HG03432 (cell line): Measurements from ENCODE around the gene MARCHF4.

Experiments used
- ATAC-seq: cut with Tn5 transposase; IDR thresholded peaks from one replicate; pipeline ENCODE4 v1.9.1; 2021; ENCODE audit warnings: mild to moderate bottlenecking, moderate library complexity; ENCODE audit not compliant: unreplicated experiment

MARCHF4 gene, protein sequence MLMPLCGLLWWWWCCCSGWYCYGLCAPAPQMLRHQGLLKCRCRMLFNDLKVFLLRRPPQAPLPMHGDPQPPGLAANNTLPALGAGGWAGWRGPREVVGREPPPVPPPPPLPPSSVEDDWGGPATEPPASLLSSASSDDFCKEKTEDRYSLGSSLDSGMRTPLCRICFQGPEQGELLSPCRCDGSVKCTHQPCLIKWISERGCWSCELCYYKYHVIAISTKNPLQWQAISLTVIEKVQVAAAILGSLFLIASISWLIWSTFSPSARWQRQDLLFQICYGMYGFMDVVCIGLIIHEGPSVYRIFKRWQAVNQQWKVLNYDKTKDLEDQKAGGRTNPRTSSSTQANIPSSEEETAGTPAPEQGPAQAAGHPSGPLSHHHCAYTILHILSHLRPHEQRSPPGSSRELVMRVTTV

DNA sequence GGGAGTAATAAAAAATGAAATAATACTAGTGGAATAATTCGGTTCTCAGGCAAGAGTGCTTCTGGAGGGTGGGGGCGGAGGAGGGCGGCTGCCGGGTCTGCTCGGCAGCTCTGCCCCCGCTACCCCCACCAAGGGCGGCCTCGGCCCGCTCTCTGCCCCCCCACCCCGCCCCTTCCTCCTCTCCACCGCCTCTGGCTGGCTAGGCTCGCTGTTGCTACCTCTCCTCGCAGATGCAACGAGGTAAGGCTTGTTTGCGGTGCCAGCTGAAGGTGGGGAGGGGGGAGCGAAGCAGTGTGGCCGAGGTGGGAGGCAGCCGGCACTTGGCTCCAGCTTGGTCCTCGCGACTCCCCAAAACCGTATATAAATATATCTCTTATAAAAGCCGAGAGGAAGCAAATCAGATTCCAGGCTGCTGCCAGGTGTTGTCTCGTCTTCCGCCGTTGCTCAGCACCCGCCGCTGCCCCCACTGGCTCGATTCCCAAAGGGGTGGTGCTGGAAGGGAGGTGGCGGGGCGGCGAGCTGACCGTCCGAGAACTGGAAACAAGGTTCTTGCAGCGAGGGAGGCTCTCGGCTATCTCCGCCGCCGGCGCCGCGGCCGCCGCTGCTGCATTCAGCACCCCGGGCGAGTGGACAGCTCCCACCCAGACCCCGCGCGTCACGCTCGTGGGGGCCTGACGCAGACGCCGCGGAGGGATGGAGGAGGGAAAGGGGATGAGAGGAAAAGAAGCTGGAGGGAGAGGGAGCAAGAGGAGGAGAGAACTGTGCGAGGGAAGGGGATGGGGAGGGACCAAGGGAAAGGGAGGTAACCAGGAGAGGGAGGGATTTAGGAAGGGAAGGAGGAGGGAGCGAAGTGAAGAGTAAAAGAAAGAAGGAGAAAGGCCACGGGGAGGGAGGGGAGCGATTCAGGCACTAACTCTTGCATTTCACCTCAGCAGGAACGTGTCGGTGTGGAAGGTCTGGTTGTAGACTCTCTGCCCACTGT, at the start of gene MARCHF4:
MARCHF4 (minus strand) TSS at position 763 of the 982 bp plus-strand sequence. CDS start 2,223 bp downstream, outside the sequence.
- no peak for ATAC-seq

DNA sequence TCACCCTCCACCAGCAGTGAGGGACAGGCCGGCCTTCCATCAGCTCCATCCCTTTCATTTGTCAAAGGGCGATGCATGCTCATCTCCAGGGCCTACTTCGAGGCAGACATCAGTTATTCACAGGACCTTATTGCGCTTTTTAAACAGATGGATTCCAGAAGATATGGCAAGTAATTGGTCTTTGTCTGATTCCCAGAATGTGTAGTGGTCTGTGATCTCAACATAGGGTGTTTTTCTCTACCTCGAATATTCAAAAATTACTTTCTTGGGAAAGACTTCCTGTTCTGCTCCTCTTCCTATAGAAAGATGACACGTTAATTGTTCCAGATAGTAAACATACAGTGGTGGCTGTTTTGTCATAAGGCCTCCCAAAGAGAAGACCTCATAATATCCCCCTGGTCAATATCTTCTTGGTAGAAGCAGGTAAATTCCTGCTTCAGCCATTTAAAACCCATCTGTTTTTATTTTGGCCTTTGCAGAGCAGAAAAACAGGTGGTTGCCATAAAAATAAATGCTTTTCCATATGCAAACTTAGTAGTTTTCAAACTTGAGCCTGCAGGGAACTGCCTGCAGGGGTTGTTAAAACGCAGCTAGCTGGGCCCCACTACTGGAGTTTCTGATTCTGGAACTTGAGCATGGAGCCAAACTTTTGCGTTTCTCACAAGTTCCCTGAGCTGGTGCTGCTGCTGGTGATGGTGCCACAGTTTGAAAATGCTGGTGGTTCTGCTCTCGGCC, 48.3 kb upstream of the MARCHF4 start:
- no peak for ATAC-seq

DNA sequence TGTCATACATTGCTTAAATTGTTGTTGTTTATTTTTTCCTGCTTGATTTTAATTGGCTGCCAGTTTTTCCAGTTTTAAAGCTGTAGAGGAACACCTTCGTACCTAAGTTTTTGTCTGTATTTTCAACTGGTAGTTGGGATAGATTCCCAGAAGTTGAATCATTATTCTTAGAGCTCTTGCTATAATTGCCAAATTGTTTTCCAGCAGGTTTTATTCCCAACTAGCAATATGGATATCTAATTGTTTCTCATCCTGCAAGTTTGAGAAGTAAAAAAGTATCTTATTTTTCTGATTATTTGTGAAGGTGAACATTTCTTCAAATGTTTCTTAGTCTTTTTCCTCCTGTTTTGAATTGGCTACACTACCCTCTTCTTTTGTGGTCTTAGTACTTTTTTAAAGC, 46.7 kb upstream of the MARCHF4 start:
- no peak for ATAC-seq

DNA sequence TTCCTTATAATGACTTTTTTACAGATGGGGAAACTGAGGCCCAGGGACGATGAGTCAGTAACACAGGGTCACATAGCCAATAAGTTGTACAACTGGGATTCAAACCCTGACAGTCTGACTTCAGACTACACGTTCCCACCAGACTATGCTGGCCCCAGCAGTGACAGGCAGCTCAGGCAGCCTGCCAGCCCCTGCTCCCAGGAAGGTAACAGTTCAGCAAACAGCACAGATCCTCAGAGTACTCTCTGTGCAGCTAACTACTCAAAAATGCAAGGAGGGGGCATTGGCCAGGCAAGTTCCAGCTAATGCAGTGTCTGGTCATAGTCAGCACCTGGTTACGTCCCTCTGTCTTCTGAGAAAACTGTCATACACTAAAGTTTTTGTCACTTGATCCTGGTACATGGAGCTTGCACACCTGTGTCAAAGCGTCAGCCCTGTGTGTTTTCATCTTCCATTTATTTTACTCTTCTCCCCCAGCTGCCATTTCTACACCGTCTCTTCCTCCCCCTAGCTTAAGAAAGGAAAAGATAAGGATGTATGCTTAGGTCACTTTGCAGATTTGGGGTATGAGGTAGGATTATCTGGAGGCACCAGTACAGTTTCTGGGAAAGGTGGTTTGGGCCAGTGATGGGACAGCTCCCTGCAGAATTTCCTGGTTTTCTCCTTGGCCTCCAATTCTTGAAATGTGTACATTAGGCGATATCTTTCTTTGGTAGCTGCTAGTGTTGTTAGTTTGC, 44.5 kb upstream of the MARCHF4 start:
- no peak for ATAC-seq

DNA sequence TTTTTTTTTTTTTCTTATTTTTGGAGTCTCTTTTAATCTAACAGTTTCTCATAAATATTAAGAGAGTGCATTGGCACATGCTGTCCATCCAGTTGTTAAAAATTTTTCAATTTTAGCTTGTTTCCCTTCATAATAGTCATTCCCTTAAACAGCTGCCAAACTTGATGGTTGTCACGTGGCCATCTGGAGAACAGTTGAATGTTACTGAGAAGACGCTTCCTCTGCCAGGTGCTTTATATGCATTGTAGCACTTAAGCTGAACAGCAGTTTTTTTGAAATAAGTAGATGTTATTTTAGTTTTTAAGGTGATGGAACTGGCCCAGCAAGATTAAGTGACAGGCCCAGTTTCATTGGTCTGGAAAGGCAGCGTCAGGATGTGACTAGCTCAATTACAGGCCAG, 43.3 kb upstream of the MARCHF4 start:
- ATAC-seq, result no peak

DNA sequence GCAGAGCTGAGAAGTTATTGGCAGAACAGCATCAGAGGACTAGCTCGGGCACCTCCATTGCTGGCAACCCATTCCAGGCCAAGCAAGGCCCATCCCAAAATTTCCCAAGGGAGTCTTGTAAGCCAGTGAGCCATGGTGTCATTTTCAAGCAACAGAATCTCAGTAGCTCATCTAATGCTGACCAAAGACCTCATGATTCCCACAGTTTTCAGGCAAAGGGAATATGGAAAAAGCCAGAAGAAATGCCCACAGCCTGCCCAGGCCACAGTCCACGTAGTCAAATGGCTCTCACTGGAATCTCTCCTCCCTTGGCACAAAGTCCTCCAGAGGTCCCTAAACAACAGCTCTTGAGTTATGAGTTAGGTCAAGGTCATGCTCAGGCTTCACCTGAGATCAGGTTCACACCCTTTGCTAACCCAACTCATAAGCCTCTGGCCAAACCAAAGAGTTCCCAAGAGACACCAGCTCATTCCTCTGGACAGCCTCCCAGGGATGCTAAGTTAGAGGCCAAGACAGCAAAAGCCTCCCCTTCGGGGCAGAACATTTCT, 42.6 kb upstream of the MARCHF4 start:
- no peak for ATAC-seq

DNA sequence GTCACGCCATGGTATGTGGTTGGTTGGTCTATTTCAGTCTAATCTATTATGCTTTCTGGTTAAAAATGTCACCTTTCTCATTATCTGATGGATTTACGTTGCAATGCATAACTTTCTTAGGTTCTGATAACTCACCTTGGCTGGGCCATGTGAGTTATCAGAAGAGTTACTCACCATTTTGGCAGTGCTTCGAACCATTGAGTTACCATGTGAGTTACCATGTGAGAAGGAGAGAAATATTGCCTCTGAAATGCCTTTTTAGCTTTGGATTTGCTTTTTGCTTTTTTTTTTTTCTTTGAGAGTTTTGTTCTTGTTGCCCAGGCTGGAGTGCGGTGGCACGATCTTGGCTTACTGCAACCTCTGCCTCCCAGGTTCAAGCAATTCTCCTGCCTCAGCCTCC, 41.6 kb upstream of the MARCHF4 start:
- ATAC-seq, result no peak

DNA sequence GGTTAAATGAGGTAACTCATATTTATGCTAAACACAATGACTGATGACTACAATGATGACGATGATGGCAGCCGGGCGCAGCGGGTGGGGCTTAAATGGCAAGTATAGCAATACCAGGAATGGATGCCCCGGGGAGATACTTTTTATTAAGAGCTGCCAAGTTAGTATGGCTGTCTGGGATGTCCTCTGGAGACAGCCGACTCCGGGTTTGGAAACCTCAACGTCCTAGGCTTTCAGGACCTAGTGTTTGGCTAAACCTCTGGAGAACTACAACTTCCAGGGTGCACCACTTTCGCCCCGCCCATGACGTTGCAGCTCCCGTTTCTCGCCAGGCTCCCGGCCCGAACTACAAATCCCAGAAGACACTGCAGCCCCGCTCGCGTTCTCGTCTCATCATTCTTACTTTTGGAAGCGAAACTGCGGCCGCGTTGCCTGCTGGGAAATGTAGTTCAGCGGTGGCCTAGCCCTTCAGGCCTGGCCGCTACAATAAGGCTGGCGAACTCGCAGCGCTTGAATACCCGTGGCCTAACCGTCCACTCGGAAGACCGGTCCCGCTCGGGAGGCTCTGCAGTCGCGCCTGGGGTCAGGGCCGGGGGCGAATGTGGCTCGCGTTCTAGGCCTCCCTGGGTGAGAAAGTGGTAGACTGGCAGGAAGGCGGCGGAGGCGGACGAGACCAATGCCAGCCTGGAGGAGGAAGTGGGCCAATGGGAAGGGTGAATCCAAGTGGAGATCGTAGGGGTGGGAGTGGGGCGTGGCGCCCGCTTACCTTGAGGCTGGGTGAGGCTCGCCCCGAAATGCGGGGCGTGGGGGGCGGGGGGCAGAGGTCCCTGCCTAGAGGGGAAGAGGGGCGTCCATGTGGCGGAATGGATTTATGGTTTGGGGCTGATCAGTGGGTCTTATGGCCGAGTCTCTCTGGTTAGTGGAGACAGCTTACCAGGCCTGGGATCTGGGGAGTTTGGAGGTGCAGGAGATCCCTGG, 40.0 kb upstream of the MARCHF4 start, which contains the start of gene SMARCAL1:
SMARCAL1 (plus strand) TSS at position 463 of the 978 bp plus-strand sequence. CDS start 2,221 bp downstream, outside the sequence.
- ATAC-seq, result peak; percentile 94

DNA sequence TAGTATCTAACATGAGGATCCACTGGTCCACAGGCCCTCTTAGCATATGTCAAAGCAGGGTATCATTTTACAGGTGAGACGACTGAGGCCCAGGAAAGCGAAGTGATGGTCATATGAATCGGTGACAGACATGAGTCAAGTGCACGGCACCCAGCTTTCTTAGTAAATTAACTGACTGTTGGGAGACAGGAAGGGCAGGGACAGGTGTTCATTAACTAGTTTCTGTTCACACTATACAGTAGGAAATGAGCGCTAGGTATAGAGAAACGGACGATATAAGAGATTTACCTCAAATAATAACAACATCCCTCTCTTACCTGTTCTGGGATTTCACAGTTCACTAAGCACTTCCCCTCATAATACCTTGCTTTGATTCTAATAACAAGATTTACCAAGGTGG, 38.3 kb upstream of the MARCHF4 start:
- no peak for ATAC-seq

DNA sequence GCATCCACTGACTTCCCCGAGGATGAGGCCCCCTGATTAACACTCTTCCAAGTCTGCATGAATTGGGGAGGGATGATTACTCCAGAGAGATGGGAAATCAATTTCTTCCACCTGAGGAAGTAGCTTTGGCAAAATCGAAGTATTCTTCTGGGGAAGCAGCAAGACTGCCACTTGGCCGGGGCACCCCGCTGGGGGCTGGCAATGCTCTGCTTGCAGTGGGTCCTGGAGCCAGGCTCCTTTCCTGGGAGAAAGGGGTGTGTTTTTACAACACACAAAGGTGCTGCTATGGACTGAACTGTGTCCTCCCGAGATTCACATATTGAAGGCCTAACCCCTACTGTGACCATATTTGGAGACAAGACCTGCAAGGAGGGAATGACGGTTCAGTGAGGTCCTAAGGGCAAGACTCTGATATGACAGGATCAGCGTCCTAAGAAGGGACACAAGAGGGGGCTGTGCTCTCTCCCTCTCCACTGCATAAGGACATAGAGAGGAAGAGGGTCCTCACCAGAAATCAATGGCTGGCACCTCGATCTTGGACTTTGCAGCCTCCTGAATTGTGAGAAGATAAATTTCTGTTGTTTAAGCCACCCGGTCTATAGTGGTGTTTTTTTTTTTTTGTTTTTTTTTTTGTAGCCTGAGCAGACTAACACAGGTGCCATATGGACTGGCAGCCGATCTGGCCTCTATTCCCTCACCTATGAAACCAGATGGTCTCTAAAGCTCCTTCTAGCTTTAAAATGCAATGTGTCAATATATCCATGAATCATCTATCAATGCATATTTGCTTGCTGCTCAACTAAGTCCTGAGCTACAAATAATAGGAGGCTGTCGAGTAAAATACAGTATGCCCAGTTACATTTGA, 36.4 kb upstream of the MARCHF4 start:
- no peak for ATAC-seq

DNA sequence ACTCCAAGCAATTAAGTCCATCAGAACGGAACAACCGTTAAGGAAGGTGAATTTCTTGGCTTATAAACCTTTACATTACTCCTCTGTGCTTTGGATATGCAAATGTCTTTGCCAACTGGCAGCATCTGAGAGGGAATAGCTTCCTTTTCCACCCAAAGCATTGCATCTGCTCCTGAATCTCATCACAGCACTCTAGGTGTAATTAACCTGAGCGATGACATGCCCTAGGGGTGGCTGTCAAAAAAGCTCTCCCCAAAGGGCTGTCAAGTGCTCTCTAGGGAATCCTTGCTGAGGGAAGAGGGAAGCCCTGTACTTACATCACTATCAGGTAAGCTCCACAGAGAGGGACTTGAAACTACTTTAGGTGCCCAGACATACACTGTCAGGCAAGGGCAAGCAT, 34.5 kb upstream of the MARCHF4 start:
- no peak for ATAC-seq

DNA sequence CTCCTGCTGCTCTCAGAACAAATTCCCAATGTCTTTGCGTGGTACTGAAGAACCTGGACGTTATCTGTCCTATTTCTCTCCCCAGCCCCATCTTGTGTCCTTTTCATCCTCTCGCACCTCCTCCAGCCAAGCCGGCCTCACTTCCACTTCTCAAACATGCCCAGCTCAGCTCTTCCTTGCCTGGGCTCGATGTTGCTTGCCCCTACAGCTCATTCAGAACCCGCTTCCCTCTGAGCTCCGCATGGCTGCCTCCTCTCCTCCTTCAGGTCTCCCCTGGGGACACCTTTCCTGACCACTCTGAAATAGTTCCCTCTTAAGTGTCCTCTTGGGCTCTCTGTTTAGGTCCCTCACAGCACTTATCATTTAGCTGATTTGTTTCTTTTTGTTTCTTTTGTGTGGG, 33.3 kb upstream of the MARCHF4 start:
- no peak for ATAC-seq

DNA sequence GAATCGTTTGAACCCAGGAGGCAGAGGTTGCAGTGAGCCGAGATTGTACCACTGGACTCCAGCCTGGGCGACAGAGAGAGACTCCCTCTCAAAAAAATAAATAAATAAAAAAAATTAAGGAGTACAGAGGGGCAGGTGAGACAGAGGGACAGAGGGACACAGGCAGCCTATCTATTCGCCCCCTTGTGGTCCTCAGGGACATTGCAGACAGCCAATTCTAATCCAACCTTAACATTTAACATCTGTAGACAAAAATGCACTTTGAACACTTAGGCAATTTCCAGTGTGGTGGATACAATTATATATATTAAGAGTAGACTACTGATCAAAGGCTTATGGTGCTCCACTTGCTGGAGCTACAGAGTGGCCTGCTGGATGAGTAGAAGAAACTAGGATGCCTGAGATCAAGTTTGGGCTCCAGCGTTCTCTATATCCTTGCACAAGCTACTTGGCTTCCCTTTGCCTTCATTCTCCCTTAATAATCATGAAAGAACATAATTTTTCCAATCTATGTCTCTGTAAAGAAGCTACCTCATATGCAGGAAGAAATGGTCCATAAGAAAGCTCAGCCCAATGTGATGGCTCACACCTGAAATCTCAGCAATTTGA, 31.8 kb upstream of the MARCHF4 start:
- no peak for ATAC-seq

DNA sequence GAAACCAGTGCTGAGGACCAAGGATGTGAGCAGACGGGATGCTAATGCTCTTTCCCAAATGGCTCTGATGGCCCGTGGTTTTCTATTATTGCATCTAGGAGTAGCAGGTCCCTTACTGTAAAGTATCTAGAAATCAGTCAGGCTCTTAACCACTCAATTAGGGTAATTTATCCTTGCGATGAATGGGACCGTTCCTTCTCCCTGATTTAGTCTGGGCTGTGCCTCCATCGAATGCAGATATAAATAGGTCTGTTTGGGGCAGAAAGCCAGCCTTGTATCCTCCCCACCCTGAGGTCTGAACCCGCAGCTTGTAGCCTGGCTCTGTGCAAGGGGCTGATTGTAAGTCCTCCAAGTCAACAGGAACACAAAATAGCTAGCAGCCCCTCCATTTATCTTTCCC, 30.5 kb upstream of the MARCHF4 start:
- no peak for ATAC-seq

DNA sequence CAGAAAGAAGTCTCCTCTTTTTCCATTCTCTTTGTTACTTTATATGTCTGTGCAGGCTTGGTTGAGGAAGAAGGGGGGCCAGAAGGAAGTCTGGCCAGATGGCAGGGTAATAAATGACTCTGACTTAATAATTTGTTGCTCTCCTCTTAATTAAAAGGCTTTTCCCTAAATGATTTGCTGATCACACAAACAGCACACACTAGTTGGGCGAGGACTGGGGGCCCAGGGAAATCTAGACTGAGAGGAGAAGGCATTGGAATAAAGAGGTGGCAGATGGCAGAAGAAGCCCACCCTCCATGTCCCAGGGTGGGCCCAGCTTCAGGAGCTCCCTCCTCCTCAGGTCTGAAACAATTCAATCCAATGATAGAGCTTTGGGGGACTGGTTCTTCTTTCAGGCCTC, 27.3 kb upstream of the MARCHF4 start:
- ATAC-seq, result no peak

DNA sequence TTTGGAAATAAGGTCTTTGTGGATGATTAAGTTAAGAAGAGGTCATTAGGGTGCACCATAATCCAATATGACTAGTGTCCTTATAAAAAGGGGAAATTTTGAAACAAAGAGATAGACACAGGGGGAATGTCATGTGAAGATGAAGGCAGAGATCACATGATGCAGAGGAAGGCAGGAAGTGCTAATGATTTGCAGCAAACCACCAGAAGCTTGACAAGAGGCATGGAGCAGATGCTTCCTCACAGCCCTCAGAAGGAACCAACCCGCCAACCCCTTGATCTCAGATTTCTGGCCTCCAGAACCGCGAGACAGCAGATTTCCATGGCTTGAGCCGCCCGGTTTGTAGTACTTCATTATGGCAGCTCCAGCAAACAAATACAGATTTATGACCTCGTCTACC, 22.6 kb upstream of the MARCHF4 start:
- ATAC-seq, result no peak
